AG10803 (cell line): ENCODE data around the gene CORO2A.

Experiments used
- DNase-seq: peaks from one replicate; pipeline ENCODE4 v3.0.0; 2010; ENCODE audit warnings: low read depth
- H3K4me3 ChIP-seq: 2 replicates; pipeline ENCODE4 v1.5.1; 2011; ENCODE audit warnings: mild to moderate bottlenecking, low read length, control low read depth
- TF ChIP-seq, protein P1 (sequence below): conservative IDR thresholded peaks from 2 replicates; pipeline ENCODE4 v1.5.1; 2011; ENCODE audit warnings: mild to moderate bottlenecking, low read length, control low read depth, inconsistent platforms

The CORO2A gene

DNA sequence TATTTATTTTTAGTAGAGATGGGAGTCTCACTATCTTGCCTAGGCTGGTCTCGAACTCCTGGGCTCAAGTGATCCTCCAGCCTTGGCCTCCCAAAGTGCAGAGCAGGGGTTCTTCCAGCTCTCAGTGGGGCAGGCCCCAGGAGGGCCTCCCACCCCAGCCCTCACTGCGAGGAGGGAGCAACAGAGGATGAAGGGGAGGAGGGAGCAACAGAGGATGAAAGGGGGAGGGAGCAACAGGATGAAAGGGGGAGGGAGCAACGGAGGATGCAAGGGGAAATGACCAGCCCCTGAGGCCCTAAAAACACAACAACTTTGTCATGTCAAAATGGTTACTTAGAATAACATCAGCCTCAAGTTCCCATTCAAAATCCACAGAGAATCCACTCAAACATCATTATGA, 83.4 kb downstream of the CORO2A start:
- DNase-seq, result no peak
- TF ChIP-seq, protein P1, sequence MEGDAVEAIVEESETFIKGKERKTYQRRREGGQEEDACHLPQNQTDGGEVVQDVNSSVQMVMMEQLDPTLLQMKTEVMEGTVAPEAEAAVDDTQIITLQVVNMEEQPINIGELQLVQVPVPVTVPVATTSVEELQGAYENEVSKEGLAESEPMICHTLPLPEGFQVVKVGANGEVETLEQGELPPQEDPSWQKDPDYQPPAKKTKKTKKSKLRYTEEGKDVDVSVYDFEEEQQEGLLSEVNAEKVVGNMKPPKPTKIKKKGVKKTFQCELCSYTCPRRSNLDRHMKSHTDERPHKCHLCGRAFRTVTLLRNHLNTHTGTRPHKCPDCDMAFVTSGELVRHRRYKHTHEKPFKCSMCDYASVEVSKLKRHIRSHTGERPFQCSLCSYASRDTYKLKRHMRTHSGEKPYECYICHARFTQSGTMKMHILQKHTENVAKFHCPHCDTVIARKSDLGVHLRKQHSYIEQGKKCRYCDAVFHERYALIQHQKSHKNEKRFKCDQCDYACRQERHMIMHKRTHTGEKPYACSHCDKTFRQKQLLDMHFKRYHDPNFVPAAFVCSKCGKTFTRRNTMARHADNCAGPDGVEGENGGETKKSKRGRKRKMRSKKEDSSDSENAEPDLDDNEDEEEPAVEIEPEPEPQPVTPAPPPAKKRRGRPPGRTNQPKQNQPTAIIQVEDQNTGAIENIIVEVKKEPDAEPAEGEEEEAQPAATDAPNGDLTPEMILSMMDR, result no peak
- no peak overlapping the region for H3K4me3 ChIP-seq

DNA sequence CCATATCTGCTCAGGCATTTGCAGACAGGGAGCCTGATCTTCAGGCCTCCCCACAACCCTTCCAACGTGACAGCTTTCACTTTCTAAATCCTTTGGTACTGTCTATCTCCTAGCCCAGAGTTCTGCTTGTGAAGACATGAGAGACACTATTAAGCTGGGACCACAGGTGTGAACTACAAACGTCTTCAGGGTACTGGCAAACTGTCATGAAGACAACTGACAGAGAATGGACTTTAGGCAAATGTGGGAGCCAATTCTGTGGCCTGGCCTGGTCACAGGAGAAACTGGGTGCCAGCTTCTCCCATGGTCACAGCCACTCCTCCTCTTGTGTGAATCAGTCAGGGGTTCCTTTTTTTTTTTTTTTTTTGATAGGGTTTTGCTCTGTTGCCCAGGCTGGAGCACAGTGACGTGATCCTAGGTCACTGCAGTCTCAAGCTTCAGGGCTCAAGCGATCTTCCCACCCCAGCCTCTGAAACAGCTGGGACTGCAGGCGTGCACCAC, 83.9 kb downstream of the CORO2A start:
- no peak overlapping the region for H3K4me3 ChIP-seq
- TF ChIP-seq, protein P1, result no peak
- DNase-seq, result no peak

DNA sequence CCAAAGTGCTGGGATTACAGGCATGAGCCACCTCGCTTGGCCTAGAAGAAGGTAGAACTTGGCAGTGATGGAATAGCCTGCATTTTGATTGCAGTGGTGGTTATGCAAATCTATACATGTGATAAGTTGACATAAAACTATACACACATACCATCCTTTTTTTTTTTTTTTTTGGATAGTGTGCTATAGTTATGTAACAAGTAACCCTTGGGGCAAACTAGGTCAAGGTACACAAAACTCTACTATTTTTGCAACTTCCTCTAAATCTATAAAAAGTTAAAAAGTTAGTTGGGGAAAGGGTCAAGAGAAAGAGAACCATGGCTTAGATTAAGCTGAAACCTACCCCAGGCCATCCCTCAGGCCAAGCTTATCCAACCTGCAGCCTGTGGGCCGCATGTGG, 84.5 kb downstream of the CORO2A start:
- TF ChIP-seq, protein P1, result no peak
- no peak overlapping the region for H3K4me3 ChIP-seq

DNA sequence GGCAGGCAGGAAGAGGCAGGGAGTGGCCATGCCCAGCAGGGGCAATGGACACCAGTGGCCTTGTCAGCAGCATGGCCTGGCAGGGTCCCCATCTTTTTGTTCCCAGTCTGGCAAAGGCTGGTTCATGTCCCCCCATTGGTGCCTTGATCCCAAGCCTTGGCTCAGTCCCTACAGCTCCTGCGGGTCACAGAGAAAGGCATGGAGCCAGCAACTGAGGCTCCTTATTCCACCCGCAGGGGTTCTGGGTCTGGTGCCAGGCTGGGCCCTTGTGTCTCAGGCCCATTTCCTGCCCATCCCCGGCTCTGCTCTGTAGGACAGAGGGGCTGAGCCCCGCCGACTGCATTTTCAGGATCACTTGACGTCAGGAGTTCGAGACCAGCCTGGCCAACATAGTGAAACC, 87.4 kb downstream of the CORO2A start:
- TF ChIP-seq, protein P1, result no peak
- H3K4me3 ChIP-seq, result no peak overlapping the region
- no peak for DNase-seq

More for the DNA sequence above, 84.5 kb downstream of the CORO2A start:
- DNase-seq, result no peak

DNA sequence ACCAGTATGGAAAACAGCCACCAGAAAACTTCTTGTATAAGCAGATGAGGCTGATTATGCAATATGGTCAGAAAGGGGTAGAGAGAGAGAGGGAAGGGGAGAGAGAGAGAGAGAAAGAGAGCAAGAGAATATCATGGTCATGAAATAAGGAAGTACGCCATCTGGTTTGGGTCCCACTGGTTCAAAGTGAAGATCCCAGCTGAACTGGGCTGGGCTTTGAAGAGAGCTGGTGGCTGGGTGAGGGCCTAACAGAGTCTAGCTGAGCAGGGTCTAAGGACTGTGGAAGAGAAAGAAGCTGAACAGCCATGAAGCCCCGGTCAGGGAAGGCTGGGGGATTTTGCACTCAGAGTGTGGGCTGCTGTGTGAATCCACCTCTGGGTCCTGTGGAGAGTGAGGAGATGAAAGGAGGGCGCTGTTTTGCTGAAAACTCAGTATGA, 88.0 kb downstream of the CORO2A start:
- TF ChIP-seq, protein P1, result no peak
- no peak for DNase-seq
- H3K4me3 ChIP-seq, result no peak overlapping the region

DNA sequence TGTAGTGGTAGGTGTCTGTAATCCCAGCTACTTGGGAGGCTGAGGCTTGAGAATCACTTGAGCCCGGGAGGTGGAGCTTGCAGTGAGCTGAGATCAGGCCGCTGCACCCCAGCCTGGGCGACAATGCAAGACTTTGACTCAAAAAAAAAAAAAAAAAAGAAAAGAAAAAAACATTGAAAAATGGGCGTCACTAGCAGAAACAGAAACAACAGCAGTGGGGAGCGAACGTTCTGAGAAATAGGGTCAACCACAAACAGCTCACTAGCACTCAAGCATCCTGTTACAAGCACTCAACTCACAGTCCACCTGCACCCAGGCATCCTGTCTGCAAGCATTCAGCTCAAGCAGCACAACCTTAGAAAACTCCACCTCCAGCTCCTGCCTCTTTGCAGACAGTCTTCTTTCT, 90.6 kb downstream of the CORO2A start:
- DNase-seq, result no peak
- TF ChIP-seq, protein P1, result no peak
- H3K4me3 ChIP-seq, result no peak overlapping the region

DNA sequence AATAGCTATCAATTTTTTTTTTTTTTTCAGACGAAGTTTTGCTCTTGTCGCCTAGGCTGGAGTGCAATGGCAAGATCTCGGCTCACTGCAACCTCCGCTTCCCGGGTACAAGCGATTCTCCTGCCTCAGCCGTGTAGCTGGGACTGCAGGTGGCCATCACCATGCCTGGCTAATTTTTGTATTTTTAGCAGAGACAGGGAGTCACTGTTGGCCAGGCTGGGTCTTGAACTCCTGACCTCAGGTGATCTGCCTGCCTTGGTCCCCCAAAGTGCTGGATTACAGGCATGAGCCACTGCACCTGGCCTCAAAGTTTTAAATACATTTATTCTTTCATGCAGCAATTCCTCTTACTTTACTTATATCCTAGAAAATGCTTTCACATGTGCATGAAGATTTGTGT, 91.0 kb downstream of the CORO2A start:
- DNase-seq, result no peak
- TF ChIP-seq, protein P1, result no peak
- H3K4me3 ChIP-seq, result no peak overlapping the region
